Measurements from ENCODE around the gene CAMK2N1.

CAMK2N1 gene

GRCh38 chr1:20493839-20494608 lies 8.0 kb upstream of the CAMK2N1 start:
- DNase-seq = peak; percentile 69
- no peaks in the 10 kb centered on the region for H3K9me3 ChIP-seq
- H3K27me3 ChIP-seq = no peaks in the 10 kb centered on the region
- no peaks in the 10 kb centered on the region for H3K36me3 ChIP-seq
- peak overlapping the region; percentile 34 for H3K4me3 ChIP-seq (ENCODE audit: low read depth, low read length)
- TF ChIP-seq, protein P1, sequence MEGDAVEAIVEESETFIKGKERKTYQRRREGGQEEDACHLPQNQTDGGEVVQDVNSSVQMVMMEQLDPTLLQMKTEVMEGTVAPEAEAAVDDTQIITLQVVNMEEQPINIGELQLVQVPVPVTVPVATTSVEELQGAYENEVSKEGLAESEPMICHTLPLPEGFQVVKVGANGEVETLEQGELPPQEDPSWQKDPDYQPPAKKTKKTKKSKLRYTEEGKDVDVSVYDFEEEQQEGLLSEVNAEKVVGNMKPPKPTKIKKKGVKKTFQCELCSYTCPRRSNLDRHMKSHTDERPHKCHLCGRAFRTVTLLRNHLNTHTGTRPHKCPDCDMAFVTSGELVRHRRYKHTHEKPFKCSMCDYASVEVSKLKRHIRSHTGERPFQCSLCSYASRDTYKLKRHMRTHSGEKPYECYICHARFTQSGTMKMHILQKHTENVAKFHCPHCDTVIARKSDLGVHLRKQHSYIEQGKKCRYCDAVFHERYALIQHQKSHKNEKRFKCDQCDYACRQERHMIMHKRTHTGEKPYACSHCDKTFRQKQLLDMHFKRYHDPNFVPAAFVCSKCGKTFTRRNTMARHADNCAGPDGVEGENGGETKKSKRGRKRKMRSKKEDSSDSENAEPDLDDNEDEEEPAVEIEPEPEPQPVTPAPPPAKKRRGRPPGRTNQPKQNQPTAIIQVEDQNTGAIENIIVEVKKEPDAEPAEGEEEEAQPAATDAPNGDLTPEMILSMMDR (IDR thresholded peaks at IDR 0.05; ENCODE audit: low read depth, low read length) = peak; percentile 85
- no peaks in the 10 kb centered on the region for H3K4me1 ChIP-seq

GRCh38 chr1:20493309-20493708 lies 7.3 kb upstream of the CAMK2N1 start:
- TF ChIP-seq, protein P1 (IDR thresholded peaks at IDR 0.05; ENCODE audit: low read depth, low read length) = no peak
- DNase-seq = no peak

DNA sequence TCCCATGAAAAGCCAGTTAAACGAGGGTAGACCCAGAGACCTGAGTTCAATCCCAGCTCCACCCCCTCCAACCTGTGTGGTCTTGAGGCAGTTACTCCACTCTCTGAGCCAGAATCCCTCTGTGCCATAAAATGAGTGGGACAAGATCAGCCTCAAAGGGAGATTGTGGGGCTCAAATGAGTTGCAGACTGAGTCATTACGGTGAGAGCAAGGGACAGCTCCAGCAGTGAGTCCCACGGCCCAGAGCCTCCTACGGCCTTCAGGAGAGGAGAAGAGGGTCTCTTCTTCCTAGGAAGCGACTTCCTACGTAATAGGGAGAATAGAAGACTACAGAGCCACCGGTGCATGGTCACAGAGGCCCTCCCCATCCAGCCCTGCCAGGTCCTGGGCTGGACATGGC lies 6.7 kb upstream of the CAMK2N1 start:
- H3K4me3 ChIP-seq (ENCODE audit: low read depth, low read length) = no peak overlapping the region
- H3K9me3 ChIP-seq = no peaks in the 10 kb centered on the region
- no peak for DNase-seq
- TF ChIP-seq, protein P1 (IDR thresholded peaks at IDR 0.05; ENCODE audit: low read depth, low read length) = no peak
- H3K4me1 ChIP-seq = no peaks in the 10 kb centered on the region
- no peaks in the 10 kb centered on the region for H3K27me3 ChIP-seq
- H3K36me3 ChIP-seq = no peaks in the 10 kb centered on the region

More at GRCh38 chr1:20493309-20493708, 7.3 kb upstream of the CAMK2N1 start:
- no peaks in the 10 kb centered on the region for H3K4me1 ChIP-seq
- no peak overlapping the region for H3K4me3 ChIP-seq (ENCODE audit: low read depth, low read length)
- no peaks in the 10 kb centered on the region for H3K36me3 ChIP-seq
- H3K27me3 ChIP-seq = no peaks in the 10 kb centered on the region
- no peaks in the 10 kb centered on the region for H3K9me3 ChIP-seq

GRCh38 chr1:20491866-20492265 lies 5.9 kb upstream of the CAMK2N1 start:
- no peak for DNase-seq
- H3K4me1 ChIP-seq = no peaks in the 10 kb centered on the region
- no peak overlapping the region for H3K4me3 ChIP-seq (ENCODE audit: low read depth, low read length)
- no peaks in the 10 kb centered on the region for H3K36me3 ChIP-seq
- H3K27me3 ChIP-seq = peaks cover 3% of the 10 kb centered on the region
- H3K9me3 ChIP-seq = no peaks in the 10 kb centered on the region
- TF ChIP-seq, protein P1 (IDR thresholded peaks at IDR 0.05; ENCODE audit: low read depth, low read length) = no peak

GRCh38 chr1:20491178-20491577 lies 5.2 kb upstream of the CAMK2N1 start:
- no peak for DNase-seq
- no peaks in the 10 kb centered on the region for H3K9me3 ChIP-seq
- H3K27me3 ChIP-seq = peaks cover 8% of the 10 kb centered on the region
- TF ChIP-seq, protein P1 (IDR thresholded peaks at IDR 0.05; ENCODE audit: low read depth, low read length) = no peak
- H3K36me3 ChIP-seq = no peaks in the 10 kb centered on the region
- H3K4me1 ChIP-seq = no peaks in the 10 kb centered on the region
- no peak overlapping the region for H3K4me3 ChIP-seq (ENCODE audit: low read depth, low read length)

GRCh38 chr1:20487236-20487590 lies 1.2 kb upstream of the CAMK2N1 start:
- TF ChIP-seq, protein P1 (IDR thresholded peaks at IDR 0.05; ENCODE audit: low read depth, low read length) = no peak
- Histone ChIP-seq H3K9me3 (no peaks in the 10 kb centered on the region), H3K4me1 (no peaks in the 10 kb centered on the region), H3K27me3 (peaks cover 21% of the 10 kb centered on the region), H3K4me3 (ENCODE audit: low read depth, low read length) (no peak overlapping the region), H3K36me3 (no peaks in the 10 kb centered on the region)
- no peak for DNase-seq

Measured in BE2C (cell line).